ENCODE measurements around the gene TAF15. TPM values are rescaled to one million over a fixed set of nuclear protein-coding genes. Genes with fewer than 3 reads are reported as not detected.
A peak's percentile ranks its signal among the peaks of the same experiment; 100 is the strongest.

TAF15 gene
- total and polyA plus RNA-seq, 10 of the 15 experiments (the other 5 are each of a cell fraction or from before 2014, with no cell fraction given), result 9.5 to 259 (median 40.4) TPM

- TF ChIP-seq, protein P1, sequence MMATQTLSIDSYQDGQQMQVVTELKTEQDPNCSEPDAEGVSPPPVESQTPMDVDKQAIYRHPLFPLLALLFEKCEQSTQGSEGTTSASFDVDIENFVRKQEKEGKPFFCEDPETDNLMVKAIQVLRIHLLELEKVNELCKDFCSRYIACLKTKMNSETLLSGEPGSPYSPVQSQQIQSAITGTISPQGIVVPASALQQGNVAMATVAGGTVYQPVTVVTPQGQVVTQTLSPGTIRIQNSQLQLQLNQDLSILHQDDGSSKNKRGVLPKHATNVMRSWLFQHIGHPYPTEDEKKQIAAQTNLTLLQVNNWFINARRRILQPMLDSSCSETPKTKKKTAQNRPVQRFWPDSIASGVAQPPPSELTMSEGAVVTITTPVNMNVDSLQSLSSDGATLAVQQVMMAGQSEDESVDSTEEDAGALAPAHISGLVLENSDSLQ (IDR thresholded peaks at IDR 0.05), result peak; percentile 71
- peak; percentile 53; the same call in 1 of the 2 replicates for TF ChIP-seq DPF2 (IDR thresholded peaks at IDR 0.05)
- TF ChIP-seq CHD1 (IDR thresholded peaks at IDR 0.05; ENCODE audit: low read depth, low read length), result peak; percentile 100
- peak; percentile 93 for TF ChIP-seq RUNX3 (IDR thresholded peaks at IDR 0.05; ENCODE audit: low read length)
- no peak for TF ChIP-seq NR2C1 (IDR thresholded peaks at IDR 0.05)
- TF ChIP-seq BCL11A (IDR thresholded peaks at IDR 0.05; ENCODE audit: low read depth, low read length), result no peak
- peak in 1 of 2 experiments; percentile 40; a peak in 1 of 4 replicates for TF ChIP-seq EP300 (IDR thresholded peaks at IDR 0.05; ENCODE audit: borderline replicate concordance in 1 of 2, control insufficient read depth in 1 of 2, low read depth in 2 of 2, low read length in 2 of 2)
- TF ChIP-seq FOXK2 (IDR thresholded peaks at IDR 0.05), result peak; percentile 99
- peak; percentile 84 for TF ChIP-seq SMARCA5 (IDR thresholded peaks at IDR 0.05)
- TF ChIP-seq PML (IDR thresholded peaks at IDR 0.05; ENCODE audit: low read length), result peak; percentile 97
- TF ChIP-seq CHD4 (IDR thresholded peaks at IDR 0.05), result no peak
- TF ChIP-seq ZNF207 (IDR thresholded peaks at IDR 0.05; ENCODE audit: borderline replicate concordance), result peak; percentile 99
- peak; percentile 49 for TF ChIP-seq CREB1 (IDR thresholded peaks at IDR 0.05; ENCODE audit: low read depth)
- TF ChIP-seq RB1 (IDR thresholded peaks at IDR 0.05; ENCODE audit: borderline replicate concordance), result peak; percentile 78; the same call in 1 of the 2 replicates
- peak; percentile 99 for TF ChIP-seq RELB (IDR thresholded peaks at IDR 0.05; ENCODE audit: low read depth)
- TF ChIP-seq NBN (IDR thresholded peaks at IDR 0.05), result peak; percentile 98
- peak; percentile 89 for TF ChIP-seq SP1 (IDR thresholded peaks at IDR 0.05; ENCODE audit: low read depth, low read length)
- TF ChIP-seq HDGF (IDR thresholded peaks at IDR 0.05), result no peak; the same call in 1 of the 2 replicates
- 0 out of 2 replicates have a peak, but pooled peaks have one; percentile 30 for TF ChIP-seq IRF4 (IDR thresholded peaks at IDR 0.05; ENCODE audit: low read depth, low read length)
- TF ChIP-seq IKZF2 (IDR thresholded peaks at IDR 0.05), result peak; percentile 66 to 76
- peak; percentile 92; the same call in 1 of the 2 replicates for TF ChIP-seq ASH2L (IDR thresholded peaks at IDR 0.05; ENCODE audit: borderline replicate concordance, low read depth)
- peak; percentile 97 for TF ChIP-seq POLR2A (IDR thresholded peaks at IDR 0.05; ENCODE audit: low read depth, low read length)
- TF ChIP-seq SREBF1 (IDR thresholded peaks at IDR 0.05; ENCODE audit: low read length), result peak; percentile 100
- peak; percentile 90 for TF ChIP-seq POU2F2 (IDR thresholded peaks at IDR 0.05; ENCODE audit: borderline replicate concordance, low read depth, low read length)
- peak; percentile 88 for TF ChIP-seq BACH1 (IDR thresholded peaks at IDR 0.05; ENCODE audit: borderline replicate concordance)
- peak; percentile 69; the same call in 1 of the 2 replicates for TF ChIP-seq NFIC (IDR thresholded peaks at IDR 0.05; ENCODE audit: low read depth, low read length)
- 0 out of 2 replicates have a peak, but pooled peaks have one; percentile 55 for TF ChIP-seq MTA2 (IDR thresholded peaks at IDR 0.05; ENCODE audit: low read depth)
- peak; percentile 87 for TF ChIP-seq NFYB (IDR thresholded peaks at IDR 0.05; ENCODE audit: insufficient read depth, low read depth, low read length)
These were observed at the start of gene TAF15 (continued) for GRCh38 chr17:35808962-35809854.

All from GM12878 (cell line).